GM10847 (cell line): ENCODE measurements around the gene NEURL4.
A peak's percentile ranks its signal among the peaks of the same experiment; 100 is the strongest.

Experiments
- POLR2A ChIP-seq: IDR thresholded peaks from 2 replicates; pipeline ENCODE4 v1.6.1; 2011; ENCODE audit not compliant: insufficient read length; ENCODE audit errors: extremely low read depth

The NEURL4 gene

GRCh38 chr17:7328840-7329373 is at the start of gene NEURL4:
Gene NEURL4, minus strand, starts transcription at chr17:7329335. Its CDS starts 23 bp downstream, at chr17:7329312.
- TF ChIP-seq POLR2A = peak; percentile 28

GRCh38 chr17:7374353-7374752 is 45.2 kb upstream of the NEURL4 start:
- TF ChIP-seq POLR2A = no peak

- TF ChIP-seq POLR2A = no peak
Observed at GRCh38 chr17:7370853-7371252, 41.7 kb upstream of the NEURL4 start.

GRCh38 chr17:7369825-7370224 is 40.7 kb upstream of the NEURL4 start:
- TF ChIP-seq POLR2A = no peak

- no peak for TF ChIP-seq POLR2A
Observed at GRCh38 chr17:7367918-7368598, 38.9 kb upstream of the NEURL4 start.

GRCh38 chr17:7367083-7367482 is 37.9 kb upstream of the NEURL4 start:
- TF ChIP-seq POLR2A = no peak

- no peak for TF ChIP-seq POLR2A
Observed at GRCh38 chr17:7363311-7363710, 34.2 kb upstream of the NEURL4 start.

- TF ChIP-seq POLR2A = no peak
Observed at GRCh38 chr17:7361906-7362305, 32.8 kb upstream of the NEURL4 start.

- TF ChIP-seq POLR2A = no peak
Observed at GRCh38 chr17:7357381-7357780, 28.2 kb upstream of the NEURL4 start.

- TF ChIP-seq POLR2A = no peak
Observed at GRCh38 chr17:7356756-7357155, 27.6 kb upstream of the NEURL4 start.

GRCh38 chr17:7356072-7356549 is 27.0 kb upstream of the NEURL4 start:
- no peak for TF ChIP-seq POLR2A

GRCh38 chr17:7355573-7355972 is 26.4 kb upstream of the NEURL4 start:
- no peak for TF ChIP-seq POLR2A

- no peak for TF ChIP-seq POLR2A
Observed at GRCh38 chr17:7355053-7355452, 25.9 kb upstream of the NEURL4 start, which contains the start of gene TMEM95. Gene TMEM95, plus strand, starts transcription at chr17:7355156. Its CDS starts 49 bp downstream, at chr17:7355205.

- no peak for TF ChIP-seq POLR2A
Observed at GRCh38 chr17:7354262-7354843, 25.2 kb upstream of the NEURL4 start.

- TF ChIP-seq POLR2A = no peak
Observed at GRCh38 chr17:7352910-7353635, 23.9 kb upstream of the NEURL4 start.

- no peak for TF ChIP-seq POLR2A
Observed at GRCh38 chr17:7352503-7352889, 23.4 kb upstream of the NEURL4 start.
